Renal cortical epithelial cell (primary cell): ENCODE results near the gene SH3RF3. TPM values are rescaled to one million over a fixed set of nuclear protein-coding genes. Genes with fewer than 3 reads are reported as not detected.
"Not testable (repeated sequence)": the region's sequence is repeated elsewhere in the genome, so short reads cannot be mapped to it uniquely, and the experiment has no call there.

Experiments used
- DNase-seq: peaks from one replicate; pipeline ENCODE4 v3.0.0-alpha.2; 2011; ENCODE audit warnings: low read depth
- total RNA-seq: library from RNA; depleted of rRNA; stranded (reverse); fragments of >200 nt; gene quantifications from 2 replicates; pipeline ENCODE4 v1.2.3, GENCODE V29; 2014

SH3RF3 gene
- total RNA-seq: under 0.01 and 0.40 TPM in 2 replicates

DNA sequence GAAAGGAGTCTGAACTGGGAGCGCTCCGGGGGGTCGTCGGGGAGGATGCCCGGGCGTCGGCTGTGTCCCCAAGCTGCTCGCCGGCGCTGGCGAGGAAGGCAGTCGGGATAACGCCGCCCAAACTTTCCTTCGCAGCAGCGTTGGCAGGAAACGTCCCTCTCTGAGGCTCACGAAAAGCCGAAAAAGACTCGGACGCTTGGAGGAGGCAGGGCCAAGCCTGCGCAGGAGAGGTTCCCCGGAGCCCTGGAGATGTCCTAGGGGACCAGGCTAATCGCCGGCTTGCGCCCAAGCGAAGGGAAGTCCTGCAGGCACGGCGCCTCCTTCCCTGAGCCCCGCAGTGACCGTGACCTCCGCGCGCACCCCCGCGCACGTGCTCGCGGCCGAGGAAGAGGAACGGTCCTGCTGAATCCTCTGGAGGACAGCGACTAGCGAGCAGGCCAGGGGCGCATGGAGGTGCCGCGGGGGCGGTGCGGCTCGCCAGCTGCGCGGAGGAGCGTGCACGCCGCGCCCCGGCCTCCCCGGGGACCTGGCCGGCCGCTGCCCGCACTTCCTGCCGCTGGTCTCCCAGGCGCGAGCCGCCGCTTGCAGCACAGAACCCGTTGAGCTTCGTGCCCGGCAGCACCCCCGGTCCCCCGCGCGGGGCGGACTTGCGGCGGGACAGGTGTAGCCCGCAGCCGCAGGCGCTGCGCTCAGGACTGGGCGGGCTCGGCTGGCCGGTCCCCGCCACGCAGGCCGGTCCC, at the start of gene SH3RF3:
Gene SH3RF3, plus strand, starts transcription at position 590 of the 740 bp plus-strand sequence.
- DNase-seq: no peak

DNA sequence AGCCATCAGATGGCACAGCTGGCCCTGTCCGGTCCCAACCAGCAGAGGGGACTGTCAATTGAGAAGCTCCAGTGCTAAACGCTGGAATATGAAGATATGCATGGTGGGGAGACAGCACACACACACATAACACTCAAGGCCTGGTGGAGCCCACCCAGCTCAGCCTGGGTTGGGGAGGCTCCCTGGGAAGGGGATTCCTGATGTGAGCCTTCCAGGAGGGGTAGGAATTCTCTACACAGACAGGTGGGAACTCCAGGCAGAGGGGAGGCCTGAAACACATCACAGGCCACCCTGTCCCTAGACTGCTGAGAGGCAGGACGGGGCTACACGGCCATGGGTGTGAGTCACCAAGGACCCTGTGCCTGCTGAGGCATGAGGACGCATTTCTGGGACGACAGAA, 49.4 kb upstream of the SH3RF3 start:
- no peak for DNase-seq

DNA sequence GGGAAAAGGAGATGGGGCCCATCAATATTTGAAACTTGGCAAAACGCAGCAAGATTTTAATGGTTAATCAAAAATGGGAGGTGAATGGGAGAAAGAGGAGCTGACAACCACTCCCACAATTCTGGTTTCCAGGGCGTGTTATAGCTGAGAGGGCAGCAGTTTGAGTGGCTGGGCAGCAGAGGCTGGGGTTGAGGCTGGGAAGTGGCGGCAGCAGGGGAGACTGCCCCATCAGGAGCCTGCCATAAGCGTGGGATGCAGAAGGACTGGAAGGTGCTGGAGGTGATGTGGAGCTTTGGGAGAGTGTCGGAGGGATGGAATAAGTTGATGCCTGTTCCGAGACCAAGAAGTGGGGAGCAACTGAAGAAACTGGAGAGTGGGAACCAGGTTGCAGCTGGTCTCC, 48.9 kb upstream of the SH3RF3 start:
- no peak for DNase-seq

DNA sequence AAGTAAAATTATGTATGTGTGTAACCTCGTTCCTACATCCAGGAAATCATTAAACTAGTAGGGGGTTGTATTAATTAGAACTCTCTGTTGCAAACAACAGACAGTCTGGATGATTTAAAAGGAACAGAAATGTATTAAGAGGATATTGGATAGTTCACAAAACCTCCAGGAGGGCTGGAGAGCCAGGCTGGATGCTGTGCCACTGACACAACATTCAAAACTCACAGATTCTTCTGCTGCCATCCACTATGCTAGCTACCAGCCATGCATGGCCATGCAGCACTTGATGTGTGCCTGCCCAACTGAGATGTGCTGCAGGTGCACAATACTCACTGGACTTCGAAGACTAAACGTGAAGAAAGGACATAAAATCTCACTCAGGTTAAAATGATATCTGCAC, 48.2 kb upstream of the SH3RF3 start:
- DNase-seq: no peak

DNA sequence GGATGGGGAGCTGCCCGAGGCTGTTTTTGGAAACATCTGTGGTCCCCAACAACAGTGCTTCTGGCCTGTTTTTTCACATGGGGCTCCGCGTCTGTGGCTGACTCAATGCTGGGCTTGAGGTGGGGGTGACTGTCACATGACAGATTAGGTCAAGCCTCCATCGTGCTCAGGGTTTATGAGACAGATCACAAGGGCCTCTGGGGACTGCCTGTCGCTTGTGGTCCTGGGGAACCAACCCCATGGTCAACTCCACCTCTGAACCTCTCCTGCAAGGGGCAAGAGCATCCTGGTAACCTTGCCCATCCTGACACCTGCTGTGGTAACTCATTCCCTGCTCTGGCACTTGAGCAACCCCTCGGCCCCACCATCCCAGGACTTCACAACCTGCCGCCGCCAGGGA, 47.6 kb upstream of the SH3RF3 start:
- no peak for DNase-seq

DNA sequence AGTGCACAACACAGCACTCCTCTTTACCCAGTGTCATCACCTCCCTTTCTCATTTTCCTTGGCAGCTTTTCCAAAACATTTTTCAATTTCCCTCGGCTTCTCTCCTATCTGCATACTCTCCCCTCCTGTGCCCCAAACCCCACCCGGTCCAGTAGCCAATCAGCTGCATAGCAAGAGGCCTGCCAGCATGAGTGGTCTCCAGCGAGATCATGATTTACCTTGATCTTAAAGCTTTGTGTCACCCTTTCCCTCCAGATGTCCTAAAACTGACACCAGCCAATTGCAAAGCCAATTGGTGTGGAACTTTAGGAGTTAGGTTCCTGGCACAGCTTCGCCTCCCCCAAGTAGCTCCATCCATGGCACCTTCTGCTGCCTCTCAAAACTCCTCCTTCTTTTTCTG, 45.2 kb upstream of the SH3RF3 start:
- no peak for DNase-seq

DNA sequence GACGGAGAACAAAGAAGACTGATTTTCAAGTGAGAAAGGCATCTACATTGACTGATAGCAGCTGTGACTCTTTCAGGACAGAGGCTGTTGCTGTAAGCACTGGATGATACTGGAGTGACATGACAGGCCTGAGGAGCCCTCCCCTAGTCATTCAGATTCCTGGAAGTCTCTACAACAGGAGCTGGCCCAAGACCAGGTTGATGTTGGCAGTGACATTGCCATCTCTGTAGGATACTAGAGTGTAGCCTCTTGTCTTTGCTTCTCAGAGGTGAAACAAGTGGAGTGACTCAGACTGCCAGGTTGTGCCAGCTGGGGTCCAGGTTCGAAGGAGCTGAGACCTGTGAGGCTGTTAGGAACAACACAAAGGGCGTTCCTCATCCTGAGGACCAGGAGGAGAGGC, 44.7 kb upstream of the SH3RF3 start:
- no peak for DNase-seq

DNA sequence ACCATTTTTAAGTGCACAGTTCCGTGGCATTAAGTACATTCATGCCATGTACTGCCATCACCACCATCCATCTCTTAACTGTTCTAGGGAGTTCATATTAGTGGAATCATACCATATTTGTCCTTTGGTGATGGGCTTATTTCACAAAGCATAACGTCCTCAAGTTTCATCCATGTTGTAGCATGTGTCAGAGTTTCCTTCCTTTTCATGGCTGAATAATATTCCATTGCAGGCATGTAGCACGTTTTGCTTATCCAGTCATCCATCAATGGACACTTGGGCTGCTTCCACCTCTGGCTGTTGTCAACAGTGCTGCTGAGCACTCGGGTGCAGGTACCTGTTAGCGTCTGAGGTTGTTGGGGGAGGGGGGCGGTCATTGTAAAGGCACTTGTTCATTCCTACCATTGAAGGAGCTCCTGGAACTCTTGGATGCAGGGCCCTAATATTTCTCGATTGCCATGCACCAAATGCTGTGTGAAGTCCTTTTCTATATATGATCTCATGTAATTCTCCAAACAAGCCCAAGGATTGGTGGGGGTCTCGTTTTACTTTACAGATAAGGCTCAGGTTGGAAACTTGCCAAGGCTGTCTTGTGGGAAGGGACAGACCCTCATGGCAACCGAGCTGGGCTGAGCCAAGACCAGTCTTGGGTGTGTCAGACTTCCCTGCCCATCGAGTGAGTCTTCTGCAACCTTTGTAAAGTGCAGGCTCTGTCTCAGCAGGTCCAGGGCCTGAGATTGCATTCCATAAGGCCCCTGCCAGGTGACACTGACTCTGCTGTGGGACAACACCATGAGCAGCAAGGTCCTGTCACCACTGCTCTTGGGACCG, 42.9 kb upstream of the SH3RF3 start:
- DNase-seq: no peak

DNA sequence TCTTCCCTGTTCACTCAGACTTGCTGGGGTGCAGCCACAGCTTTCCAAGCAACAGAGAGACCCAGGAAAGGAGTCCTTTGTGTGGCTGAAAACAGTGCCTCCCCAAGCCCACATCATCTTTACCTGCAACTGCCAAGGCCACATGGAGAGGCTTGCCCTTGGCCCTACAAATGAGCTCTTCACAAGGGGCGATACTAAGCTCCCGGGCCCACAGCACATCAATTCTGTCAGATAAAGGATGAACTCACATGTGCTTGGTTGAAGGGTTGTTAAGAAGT, 42.3 kb upstream of the SH3RF3 start:
- no peak for DNase-seq

DNA sequence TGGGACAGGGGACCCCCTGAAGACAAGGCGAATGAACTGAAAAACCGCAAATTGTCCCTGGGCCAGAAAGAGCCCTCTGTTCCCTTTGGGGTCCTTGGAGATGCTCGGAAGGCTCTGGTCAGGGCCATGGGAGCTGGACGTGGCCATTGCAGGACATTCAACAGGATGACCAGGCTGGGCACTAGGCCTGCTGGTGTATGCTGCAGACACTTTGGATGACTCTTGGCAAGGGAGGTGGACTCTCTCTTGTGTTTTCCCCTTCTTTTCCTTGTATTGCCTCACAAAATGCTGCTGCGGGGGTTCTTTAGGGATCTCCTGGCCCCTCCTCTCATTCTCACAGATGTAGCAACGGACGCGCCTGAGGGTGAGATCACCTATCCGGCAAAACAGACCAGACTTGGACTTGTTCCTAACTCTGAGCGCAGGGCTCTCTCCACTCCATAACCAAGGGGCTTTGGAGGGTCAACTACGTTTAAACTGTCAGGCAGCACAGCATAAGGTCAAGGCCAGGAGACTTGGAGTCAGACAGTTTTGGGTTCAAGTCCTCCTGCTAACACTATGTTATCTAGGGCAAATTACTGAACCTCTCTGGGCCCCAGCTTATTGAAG, 41.8 kb upstream of the SH3RF3 start:
- no peak for DNase-seq

DNA sequence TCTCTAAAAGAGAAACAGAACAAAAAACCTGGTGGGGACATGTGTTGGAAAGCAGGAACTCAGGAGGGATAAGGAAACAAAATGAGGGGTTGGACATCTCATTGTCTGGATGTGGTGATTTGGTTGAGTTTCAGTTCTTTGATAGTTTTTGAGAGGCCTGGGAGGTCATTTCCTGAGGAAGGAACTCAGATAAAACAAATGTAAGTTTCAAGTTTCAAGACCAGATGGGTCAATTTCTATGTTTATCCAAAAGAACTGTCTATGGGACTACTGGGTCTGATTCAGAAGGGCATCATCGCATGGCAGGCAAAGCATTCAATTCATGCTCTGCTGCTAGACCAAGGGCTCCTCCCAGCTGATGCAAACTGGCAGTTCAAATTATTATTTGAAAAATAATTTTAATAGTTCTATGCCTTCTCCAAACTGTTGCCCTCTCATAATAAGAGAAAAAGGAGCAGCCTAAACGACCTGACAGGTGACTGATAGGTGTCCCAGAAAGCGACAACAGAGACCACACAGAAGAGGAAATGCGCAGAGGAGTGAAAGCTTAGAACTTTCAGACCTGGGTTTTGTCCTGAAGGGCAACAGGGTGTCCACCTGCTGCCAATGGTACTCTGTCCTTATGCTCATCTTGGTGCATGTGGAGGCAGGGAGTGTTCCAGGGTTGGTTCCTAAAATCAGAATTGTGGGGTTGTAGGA, 39.3 kb upstream of the SH3RF3 start:
- no peak for DNase-seq

DNA sequence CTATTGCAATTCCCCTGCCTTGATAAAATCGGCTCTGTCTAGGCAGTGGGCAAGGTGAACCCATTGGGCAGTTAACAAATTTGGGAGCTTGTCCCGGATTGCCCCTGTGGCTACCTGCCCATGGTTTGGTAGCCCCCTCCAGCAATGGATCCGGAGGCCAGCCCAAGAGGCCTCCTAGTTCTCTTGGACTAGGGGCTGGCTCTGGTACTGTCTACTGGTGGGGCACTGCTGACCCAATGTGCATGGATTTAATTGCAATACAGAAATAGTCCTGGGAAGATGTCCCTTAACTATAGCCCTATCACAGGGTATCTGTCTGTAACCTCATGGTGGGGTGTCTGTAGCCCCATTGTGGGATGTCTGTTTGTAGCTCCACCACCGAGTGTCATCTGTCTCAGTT, 37.5 kb upstream of the SH3RF3 start:
- no peak for DNase-seq

DNA sequence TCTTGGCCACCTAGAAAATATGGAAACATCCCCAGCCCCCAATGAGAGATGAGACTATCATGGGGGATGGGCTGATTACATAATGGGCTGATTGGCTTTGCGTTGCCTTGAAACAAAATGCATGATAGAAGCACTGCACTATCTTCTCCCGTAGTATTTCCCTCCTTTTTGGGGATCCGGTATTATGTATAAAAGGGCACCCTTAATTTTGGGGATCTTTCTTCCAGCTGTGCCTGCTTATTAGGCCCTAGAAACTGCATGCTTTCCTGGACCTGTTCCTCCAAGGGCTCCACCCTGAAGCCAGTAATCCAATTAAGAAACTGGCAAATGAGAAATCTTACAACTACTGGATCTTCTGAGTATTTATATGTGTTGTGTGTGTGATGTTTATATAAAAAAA, 34.9 kb upstream of the SH3RF3 start:
- DNase-seq: no peak

DNA sequence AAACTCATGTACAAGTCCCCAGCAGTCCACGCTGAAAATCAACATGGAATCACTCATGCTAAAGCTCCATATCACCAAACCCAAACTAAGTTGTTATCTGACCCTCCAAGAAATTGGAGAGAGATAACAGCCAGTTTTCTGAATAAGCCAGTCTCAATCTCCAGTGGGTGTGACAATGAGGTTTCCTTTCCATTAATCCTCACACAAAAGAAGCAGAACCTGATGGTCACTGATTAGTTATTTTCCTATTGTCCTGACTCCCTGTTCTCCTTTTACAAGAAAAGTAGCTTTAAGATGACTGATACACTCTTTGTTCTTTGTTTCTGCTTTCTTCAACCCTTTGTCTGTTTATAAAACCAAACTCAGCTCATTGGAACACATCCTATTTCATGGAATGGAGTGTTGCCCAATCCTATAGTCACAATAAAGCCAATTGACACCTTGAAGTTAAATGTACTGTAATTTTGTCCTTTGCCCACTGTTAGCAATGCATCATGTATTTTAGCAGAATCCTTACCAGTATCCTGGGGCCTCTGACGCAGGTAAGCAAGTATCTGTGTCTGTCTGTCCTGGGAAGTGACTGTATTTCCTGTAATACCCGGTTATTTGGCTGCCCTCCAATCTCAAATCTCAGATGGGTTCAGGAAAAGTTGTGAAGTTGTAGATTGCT, 30.6 kb upstream of the SH3RF3 start:
- peak; percentile 6 for DNase-seq

DNA sequence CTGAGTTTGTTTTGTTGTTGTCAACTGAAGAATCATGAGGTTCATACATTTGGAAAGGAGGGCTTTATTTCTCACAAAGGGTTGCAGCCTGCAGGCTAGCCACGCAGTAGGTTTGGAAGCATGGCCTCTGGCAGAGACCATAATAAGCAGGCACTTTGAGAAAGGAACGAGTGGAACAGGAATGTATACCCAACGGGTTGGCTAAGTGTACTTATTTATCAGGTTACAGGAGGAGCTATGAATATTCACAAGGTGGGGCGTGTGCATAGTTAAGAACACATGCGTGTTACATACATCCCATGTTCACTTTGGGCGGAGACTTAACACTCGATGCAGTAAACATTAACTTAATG, 30.1 kb upstream of the SH3RF3 start:
- no peak for DNase-seq

DNA sequence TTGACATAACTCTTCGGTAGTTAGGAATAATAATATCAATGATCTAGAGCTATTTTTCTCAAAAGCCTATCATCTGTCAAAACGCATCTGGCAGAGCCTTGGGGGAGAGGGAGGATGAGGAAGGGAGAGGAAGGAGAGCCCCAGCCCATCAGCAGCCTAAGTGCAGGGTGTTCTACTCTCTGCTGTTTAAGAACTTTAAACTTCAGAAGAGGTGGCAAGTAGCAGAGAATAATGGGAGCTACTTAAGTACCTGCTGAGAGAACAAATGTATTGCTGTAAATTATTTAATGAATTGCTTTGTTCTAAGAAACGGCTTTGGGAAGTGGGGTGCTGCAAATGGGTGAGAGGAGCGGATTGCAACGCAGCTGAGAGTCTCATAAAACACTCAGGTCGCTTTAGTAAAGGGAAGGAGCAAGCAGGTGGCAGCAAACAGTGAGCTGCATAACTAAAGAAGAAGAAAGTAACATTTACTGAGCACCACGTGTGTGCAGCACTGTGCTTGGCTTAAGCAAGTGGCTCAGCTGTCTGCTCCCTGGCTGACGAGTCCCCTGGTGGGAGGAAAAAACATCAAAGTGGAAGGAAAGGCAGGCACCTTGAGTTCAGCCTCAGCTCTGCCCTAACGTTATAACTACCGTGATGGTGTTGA, 26.3 kb upstream of the SH3RF3 start:
- DNase-seq: no peak

DNA sequence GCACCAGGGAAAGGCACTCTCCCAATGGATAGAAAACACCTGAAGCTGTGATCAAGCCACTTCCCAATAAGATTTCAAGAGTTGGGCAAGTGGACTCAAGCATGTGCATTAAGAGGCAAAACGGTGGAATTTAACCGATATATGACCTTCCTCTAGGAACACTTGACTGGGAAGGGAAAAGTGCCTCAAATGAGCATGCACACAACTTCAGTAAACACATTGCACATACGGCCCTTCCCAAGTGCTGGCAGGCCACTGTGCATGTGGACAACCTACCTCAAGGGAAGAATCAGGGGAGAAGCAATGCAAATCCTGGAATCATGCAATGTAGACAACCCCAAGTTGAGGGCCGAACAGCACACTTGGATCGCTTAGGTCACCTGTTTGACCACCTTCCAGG, 23.9 kb upstream of the SH3RF3 start:
- no peak for DNase-seq

DNA sequence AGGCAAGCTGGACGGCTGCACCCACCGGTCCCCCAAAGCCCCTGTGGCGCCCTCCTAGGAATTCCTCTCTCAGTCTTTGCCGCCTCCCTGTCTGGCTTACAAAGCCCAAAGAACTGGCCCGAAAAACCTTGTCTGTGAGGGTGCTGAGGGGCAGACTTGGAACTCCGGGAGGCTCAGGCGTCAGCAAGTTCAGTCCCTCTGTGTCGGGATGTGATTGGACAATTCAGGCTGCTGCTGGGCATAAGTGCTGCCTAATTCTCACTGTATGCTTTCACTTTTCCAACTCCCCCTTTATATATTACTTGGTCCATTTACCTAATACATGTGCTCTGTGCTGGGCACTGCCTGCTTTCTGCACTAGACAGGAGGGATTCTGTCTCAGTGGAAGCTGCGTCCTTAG, 20.3 kb upstream of the SH3RF3 start:
- no peak for DNase-seq

DNA sequence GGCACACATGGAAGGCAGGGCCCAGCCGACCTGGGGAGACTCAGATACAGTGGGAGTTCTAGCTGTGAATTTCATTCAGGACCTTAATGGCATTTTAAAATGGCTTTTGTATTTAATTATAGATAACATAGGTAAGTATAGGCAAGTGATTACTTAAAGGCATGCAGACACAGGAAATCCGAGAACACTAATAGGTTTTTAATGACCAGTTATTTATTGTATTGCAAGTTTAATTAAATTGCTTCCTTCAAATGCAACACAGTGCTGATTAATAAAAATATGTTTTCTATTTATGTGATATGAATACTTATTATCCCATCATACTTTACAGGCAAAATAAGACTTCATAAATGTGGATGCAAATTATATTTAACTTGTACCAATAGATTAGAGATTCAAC, 19.7 kb upstream of the SH3RF3 start:
- no peak for DNase-seq

DNA sequence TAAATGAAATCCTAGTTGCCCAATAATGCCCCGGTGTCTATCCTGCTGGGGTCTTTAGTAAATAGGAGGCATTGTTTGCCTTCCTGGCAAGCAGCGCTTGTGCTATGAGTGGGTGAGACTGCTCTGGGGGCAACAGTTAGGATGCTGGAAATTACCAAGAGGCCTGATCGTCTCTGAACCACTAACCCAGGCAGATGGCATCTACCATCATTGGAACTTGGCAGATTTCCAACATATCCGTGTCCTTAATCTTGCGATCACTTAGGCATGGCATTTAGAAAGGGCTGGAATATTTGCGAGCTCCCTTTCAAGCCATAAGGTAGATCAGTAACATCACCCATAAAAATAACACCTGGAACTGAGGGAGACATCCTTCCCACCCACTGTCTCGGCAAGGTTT, 18.8 kb upstream of the SH3RF3 start:
- no peak for DNase-seq

DNA sequence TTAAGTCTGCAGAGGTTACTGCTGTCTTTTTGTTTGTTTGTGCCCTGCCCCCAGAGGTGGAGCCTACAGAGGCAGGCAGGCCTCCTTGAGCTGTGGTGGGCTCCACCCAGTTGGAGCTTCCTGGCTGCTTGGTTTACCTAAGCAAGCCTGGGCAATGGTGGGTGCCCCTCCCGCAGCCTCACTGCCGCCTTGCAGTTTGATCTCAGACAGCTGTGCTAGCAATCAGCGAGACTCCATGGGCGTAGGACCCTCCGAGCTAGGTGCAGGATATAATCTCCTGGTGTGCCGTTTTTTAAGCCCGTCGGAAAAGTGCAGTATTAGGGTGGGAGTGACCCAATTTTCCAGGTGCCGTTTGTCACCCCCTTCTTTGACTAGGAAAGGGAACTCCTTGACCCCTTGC, 11.8 kb upstream of the SH3RF3 start:
- DNase-seq: not testable (repeated sequence)

DNA sequence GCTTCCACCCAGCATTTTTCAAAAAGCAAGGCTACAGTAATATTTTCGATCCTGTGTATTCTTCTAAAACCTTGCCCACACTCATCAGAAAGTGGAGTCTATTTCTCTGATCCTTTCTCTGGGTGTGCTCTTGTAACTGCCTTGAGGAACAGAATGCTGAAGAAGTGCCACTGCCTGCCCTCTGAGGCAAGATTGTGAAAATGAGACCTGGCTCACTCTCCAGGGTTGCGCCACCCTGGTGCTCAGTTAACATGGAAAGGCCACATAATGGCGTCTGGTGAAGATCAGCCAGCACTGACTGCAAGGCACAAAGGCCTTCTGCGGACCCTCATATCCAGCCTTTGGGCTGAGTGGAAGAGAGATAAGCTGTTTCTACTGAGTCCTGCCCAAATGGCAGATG, 11.2 kb upstream of the SH3RF3 start:
- no peak for DNase-seq
